Fibroblast of lung (primary cell): Measurements from ENCODE around the gene EML1.

Experiments used
- EZH2 ChIP-seq: IDR thresholded peaks from 2 replicates; pipeline ENCODE4 v1.5.1; 2012; ENCODE audit warnings: low read length, control low read depth, mild to moderate bottlenecking; ENCODE audit errors: missing control alignments
- TF ChIP-seq, protein P1 (sequence below), 2 donors: IDR thresholded peaks in 1 of 2; conservative IDR thresholded peaks in 1 of 2; 1 replicate in 1 of 2; 2 replicates in 1 of 2; pipeline ENCODE4 v1.5.1; 2011 to 2012; ENCODE audit warnings: low read length in 2 of 2, control low read depth in 1 of 2, inconsistent platforms in 1 of 2, low read depth in 1 of 2, mild to moderate bottlenecking in 1 of 2

DNA sequence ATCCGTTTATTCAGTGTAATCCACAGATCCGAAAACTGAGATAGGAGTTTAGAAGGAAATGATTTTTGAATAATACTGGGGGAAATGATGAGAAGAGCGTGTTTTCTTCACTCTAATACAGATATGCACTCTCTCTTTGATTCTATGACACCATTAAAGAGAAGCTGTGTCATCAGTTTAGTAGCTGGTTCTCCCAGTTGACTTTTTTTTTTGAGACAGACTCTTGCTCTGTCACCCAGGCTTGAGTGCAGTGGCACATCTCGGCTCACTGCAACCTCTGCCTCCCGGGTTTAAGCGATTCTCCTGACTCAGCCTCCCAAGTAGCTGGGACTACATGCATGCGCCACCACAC, 48.4 kb upstream of the EML1 start:
- TF ChIP-seq, protein P1, sequence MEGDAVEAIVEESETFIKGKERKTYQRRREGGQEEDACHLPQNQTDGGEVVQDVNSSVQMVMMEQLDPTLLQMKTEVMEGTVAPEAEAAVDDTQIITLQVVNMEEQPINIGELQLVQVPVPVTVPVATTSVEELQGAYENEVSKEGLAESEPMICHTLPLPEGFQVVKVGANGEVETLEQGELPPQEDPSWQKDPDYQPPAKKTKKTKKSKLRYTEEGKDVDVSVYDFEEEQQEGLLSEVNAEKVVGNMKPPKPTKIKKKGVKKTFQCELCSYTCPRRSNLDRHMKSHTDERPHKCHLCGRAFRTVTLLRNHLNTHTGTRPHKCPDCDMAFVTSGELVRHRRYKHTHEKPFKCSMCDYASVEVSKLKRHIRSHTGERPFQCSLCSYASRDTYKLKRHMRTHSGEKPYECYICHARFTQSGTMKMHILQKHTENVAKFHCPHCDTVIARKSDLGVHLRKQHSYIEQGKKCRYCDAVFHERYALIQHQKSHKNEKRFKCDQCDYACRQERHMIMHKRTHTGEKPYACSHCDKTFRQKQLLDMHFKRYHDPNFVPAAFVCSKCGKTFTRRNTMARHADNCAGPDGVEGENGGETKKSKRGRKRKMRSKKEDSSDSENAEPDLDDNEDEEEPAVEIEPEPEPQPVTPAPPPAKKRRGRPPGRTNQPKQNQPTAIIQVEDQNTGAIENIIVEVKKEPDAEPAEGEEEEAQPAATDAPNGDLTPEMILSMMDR (conservative IDR thresholded peaks at IDR 0.05 in 1 of 2, IDR thresholded peaks at IDR 0.05 in 1 of 2; ENCODE audit: low read depth in 1 of 2, low read length in 2 of 2), result no peak
- TF ChIP-seq EZH2, result no peak
